ENCODE data around the gene EXD3. TPM values are rescaled to one million over a fixed set of nuclear protein-coding genes. Genes with fewer than 3 reads are reported as not detected.
A peak's percentile ranks its signal among the peaks of the same experiment; 100 is the strongest.
"Not testable (repeated sequence)": the region's sequence is repeated elsewhere in the genome, so short reads cannot be mapped to it uniquely, and the experiment has no call there.

Gene EXD3
- total and polyA plus RNA-seq, 4 donors = 8.6 to 30.5 (median 19.5) TPM

DNA sequence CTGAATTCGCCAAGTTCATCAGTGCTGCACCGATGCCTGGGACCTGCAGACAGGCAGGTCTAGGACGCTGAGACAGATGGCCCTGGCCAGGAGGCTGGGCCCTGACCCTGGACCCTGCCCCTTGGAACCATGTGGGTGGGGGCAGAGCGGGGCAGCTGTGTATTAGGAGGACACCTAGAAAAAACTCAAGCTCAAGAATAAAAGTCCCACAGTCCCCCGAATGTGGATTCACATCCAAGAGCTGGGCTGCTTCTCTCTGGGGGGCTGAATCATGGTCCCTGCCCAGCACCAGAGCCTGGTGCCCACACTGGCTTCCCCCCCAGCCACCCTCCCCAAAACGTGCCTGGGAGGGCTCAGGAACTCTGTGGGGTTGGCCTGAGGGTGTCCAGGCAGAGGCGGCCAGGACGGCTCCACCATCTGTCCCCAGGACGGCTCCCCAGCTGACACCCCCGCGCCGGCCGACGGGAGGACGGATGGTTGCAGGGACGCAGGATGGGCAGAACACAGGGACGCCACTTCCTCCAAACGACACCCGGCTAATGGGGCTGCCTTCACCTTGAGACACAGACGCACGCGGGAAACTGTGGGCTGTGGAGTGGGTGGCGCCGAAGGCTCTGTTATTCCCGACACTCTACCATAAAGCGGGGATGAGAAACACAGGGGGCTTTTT is 34.9 kb downstream of the EXD3 start:
- H3K27ac ChIP-seq (ENCODE audit: low read depth in 1 of 2, low read length in 1 of 2) = peak overlapping the region; percentile 62 to 82
- H3K36me3 ChIP-seq (ENCODE audit: control insufficient read depth in 4 of 4, insufficient read depth in 4 of 4, low read length in 4 of 4) = peaks cover 0 to 14% (median 0%) of the 10 kb centered on the region in 4 donors
- no peak overlapping the region for H3K9ac ChIP-seq (ENCODE audit: insufficient read depth in 1 of 2, low read length in 2 of 2)
- TF ChIP-seq CTCF (IDR thresholded peaks at IDR 0.05; ENCODE audit: control extremely low read depth, extremely low read depth) = no peak
- 71 to 78% methylated on average over 26 of the region's 26 CpGs for WGBS, 2 donors
- no peak overlapping the region for H3K4me3 ChIP-seq
- H3K27me3 ChIP-seq (ENCODE audit: control insufficient read depth in 3 of 3, insufficient read depth in 3 of 3, low read length in 2 of 3) = no peaks in the 10 kb centered on the region
- H3K9me3 ChIP-seq (ENCODE audit: control insufficient read depth in 4 of 4, insufficient read depth in 3 of 4, low read length in 3 of 4) = no peaks in the 10 kb centered on the region
- no peak for DNase-seq
- H3K4me1 ChIP-seq (ENCODE audit: control insufficient read depth in 5 of 5, insufficient read depth in 5 of 5, low read length in 5 of 5) = peaks cover 0 to 17% (median 4%) of the 10 kb centered on the region in 5 donors
- ATAC-seq (ENCODE audit: insufficient read depth, low FRiP score) = no peak

DNA sequence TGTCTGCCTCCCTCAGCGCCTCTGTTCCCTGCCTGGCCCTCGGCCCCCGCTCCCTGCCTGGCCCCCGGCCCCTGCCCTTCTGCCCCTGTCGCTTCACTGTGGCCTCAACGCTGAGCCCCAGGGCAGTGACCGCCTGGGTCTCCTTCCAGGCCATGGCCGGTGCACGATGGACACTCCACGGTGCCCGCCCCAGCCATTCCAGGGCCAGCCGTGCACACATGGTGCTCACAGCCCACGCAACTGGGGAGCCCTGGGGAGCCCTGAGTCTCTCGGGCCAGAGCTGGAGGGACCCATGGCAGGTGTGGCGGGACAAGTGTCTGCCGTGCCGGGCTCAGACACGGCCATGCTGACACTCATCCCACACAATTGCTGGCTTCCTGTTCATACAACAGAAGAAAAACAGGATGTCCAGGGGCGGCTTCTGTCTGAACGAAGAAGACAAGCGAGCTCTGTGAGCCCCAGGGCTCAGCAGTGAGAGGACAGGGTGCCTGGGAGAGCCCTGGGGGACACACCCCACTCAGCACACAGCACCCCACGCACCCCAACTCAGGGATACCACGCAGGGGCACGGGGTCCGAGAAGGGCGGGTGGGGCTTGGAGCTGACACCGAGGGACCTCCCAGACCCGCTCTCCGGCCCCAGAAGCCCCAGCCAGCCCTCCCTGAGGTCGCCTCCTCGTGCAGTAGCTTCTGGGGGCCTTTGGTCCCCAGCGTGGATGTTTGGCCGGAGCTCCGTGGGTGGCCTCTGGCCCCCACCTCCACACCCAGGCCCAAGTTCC is 35.7 kb downstream of the EXD3 start:
- Histone ChIP-seq H3K36me3 (ENCODE audit: control insufficient read depth in 4 of 4, insufficient read depth in 4 of 4, low read length in 4 of 4) (peaks cover 0 to 12% (median 0%) of the 10 kb centered on the region in 4 donors), H3K27ac (ENCODE audit: low read depth in 1 of 2, low read length in 1 of 2) (peak overlapping the region; percentile 72 to 85), H3K9me3 (ENCODE audit: control insufficient read depth in 4 of 4, insufficient read depth in 3 of 4, low read length in 3 of 4) (no peaks in the 10 kb centered on the region), H3K27me3 (ENCODE audit: control insufficient read depth in 3 of 3, insufficient read depth in 3 of 3, low read length in 2 of 3) (no peaks in the 10 kb centered on the region), H3K9ac (ENCODE audit: insufficient read depth in 1 of 2, low read length in 2 of 2) (no peak overlapping the region), H3K4me1 (ENCODE audit: control insufficient read depth in 5 of 5, insufficient read depth in 5 of 5, low read length in 5 of 5) (peaks cover 0 to 15% (median 6%) of the 10 kb centered on the region in 5 donors), H3K4me3 (no peak overlapping the region)
- WGBS, 2 donors = 50 to 51% methylated on average over 34 of the region's 34 CpGs
- no peak for TF ChIP-seq CTCF (IDR thresholded peaks at IDR 0.05; ENCODE audit: control extremely low read depth, extremely low read depth)
- ATAC-seq (ENCODE audit: insufficient read depth, low FRiP score) (no peak), DNase-seq (peak in 1 of 3 donors; percentile 44)

DNA sequence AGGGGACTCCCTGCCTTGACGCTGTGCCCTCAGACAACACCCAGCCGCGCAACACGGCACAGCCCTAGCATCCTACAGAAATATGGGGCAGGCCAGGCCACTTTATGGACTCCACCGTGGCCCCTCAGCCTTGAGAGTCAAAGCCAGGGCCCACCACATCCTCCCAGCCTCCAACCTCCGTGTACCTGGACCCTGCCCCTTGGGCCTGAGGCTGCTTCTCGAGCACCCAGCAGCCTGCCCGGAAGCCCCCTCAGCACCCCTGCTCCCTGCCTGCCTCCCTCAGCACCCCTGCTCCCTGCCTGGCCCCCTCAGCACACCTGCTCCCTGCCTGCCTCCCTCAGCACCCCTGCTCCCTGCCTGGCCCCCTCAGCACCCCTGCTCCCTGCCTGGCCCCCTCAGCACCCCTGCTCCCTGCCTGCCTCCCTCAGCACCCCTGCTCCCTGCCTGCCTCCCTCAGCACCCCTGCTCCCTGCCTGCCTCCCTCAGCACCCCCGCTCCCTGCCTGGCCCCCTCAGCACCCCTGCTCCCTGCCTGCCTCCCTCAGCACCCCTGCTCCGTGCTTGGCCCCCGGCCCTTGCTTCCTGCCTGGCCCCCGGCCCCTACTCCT is 36.4 kb downstream of the EXD3 start:
- not testable (repeated sequence) for ATAC-seq (ENCODE audit: insufficient read depth, low FRiP score); H3K4me3 ChIP-seq; DNase-seq; H3K9me3 ChIP-seq (ENCODE audit: control insufficient read depth in 4 of 4, insufficient read depth in 3 of 4, low read length in 3 of 4); H3K27me3 ChIP-seq (ENCODE audit: control insufficient read depth in 3 of 3, insufficient read depth in 3 of 3, low read length in 2 of 3); H3K9ac ChIP-seq (ENCODE audit: insufficient read depth in 1 of 2, low read length in 2 of 2); H3K36me3 ChIP-seq (ENCODE audit: control insufficient read depth in 4 of 4, insufficient read depth in 4 of 4, low read length in 4 of 4)
- peak overlapping the region; percentile 72 to 85 for H3K27ac ChIP-seq (ENCODE audit: low read depth in 1 of 2, low read length in 1 of 2)
- 73 to 79% methylated on average over 12 of the region's 12 CpGs for WGBS, 2 donors
- H3K4me1 ChIP-seq (ENCODE audit: control insufficient read depth in 5 of 5, insufficient read depth in 5 of 5, low read length in 5 of 5) = peaks cover 0 to 15% (median 6%) of the 10 kb centered on the region in 5 donors

Measured in lung (tissue), 12 donors.